Right ventricle myocardium superior (tissue), 1 donor: ENCODE results near the gene CLINT1. TPM values are rescaled to one million over a fixed set of nuclear protein-coding genes. Genes with fewer than 3 reads are reported as not detected.

Experiments used
- ATAC-seq: fragments of 200-7000 bp; cut with Tn5 transposase; one replicate; pipeline ENCODE4 v1.9.1; 2020; ENCODE audit warnings: mild to moderate bottlenecking; ENCODE audit not compliant: poor library complexity
- DNase-seq: peaks from one replicate; pipeline ENCODE4 v3.0.0-alpha.2; 2020
- intact Hi-C: fragments of 100-400 bp; cut with DNase I; formaldehyde crosslinking; loops from one replicate; pipeline ENCODE4 v1.11.2; 2022
- total RNA-seq: library from RNA; stranded (reverse); fragmentation: NEBNext Ultra II Directional; extraction: Animal tissue kit (Norgen Biotek cat#: 25700); gene quantifications from one replicate; pipeline ENCODE4 v1.2.1, GENCODE V29; 2021
- donor health status: DM: no; HTN: yes; CAD: no; lungs with severe emphysema.

The CLINT1 gene
- total RNA-seq, 1 donor from 2014 or later: 55.5 TPM

DNA sequence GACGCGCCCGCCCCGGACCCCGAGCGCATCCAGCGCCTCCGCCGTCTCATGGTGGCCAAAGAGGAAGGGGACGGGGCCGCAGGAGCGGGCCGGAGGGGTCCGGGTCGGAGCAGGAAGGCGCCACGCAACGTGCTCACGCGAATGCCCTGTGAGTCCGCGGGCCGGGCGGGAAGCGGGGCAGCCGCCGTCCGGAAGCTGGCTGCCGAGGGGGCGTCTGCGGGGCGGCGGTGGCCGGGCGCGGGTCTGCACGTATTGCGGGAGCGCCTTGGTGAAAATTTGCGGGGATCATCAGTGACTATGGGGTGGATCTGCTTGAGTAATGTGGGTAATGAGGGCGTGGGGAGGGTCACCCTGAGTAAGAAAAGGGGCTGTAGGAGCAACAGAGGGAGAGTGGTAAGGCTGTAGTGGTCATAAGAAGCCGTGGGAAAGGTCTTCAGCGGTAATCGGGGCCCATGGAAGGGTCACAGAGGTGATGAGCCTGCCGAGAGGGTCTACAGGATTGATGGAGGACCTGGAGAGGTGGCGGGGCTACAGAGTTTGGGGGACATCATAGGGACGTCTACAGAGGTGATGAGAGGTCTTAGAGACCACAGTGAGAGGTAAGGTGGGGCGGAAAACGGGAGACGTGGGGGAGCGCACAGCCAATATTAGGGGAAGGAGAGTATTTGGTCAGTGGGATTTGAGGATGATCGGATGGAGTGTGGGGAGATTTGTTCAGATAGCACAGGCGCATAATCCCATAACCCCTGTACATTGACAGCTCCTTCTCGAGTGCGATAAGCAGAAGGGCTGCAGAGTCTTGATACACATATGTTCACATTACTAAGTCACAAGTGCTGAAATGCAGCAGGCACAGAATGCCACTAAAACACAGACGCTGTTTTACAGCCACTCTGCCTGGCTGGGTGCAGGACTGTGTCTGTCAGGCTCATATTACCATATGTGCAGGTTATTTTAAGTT is 114.6 kb downstream of the CLINT1 start:
- intact Hi-C loops: loop anchor here (5.0 kb wide), 1 partner anchor 417 kb away; no protein-coding TSS in a partner anchor
- peak; percentile 3 for ATAC-seq
- DNase-seq: no peak

DNA sequence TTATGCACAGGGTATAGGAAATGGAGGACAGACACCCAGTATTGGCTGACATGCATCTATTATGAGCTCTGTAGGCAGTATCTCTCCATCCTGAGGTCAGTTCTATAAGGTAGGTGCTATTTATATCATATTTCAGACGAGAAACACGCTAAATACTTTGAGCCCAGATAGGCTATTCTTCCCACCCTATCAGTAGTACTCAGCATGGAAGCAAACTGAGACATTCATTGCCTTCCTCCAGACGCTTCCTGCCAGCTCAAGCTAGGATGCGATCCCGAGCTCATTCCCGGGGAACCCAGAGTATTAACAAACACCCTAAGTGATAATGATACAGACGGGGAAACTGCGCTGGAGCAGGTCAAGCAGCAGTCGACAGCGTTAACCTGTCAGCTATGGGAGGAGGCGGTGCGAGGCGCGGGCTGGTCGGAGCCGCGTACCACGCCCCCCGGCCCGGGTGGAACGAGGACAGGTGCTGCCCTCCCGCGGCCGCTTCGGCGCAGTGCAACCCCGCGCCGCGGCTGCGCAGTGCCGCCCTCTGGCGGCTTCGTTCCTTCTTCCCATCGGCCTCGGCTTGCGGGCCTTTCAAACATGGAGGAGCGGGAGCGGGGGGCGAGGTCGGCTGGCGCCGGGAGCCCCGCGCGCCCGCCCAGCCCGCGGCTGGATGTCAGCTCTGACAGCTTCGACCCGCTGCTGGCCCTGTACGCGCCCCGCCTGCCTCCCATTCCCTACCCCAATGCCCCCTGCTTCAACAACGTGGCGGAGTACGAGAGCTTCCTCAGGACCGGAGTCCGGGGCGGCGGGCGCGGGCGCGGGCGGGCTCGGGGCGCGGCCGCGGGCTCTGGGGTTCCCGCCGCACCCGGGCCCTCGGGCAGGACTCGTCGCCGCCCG is 115.5 kb downstream of the CLINT1 start, which contains the start of gene LSM11:
Gene LSM11 (plus strand): TSS at position 550 of the 888 bp plus-strand sequence. CDS start 39 bp downstream, at position 589.
- peak; percentile 97 for ATAC-seq
- intact Hi-C loops: loop anchor here (5.0 kb wide), 1 partner anchor 416 kb away; no protein-coding TSS in a partner anchor

DNA sequence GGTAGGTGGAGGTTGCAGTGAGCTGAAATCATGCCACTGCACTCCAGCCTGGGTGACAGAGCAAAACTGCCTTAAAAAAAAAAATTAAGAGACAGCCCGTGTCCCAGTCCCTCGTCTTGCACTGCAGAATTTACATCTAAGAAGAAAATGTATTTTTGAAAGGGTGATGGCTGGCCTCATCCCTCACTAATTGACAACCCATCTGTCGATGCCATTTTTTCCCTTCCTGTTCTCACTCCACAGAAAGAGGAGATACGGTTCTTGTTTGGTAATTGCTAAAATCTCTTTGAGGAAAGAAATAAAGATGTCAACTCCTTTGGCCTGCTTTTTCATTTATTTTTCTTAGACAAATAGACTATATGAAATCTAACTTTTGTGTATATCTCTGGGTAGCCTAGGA is 117.8 kb downstream of the CLINT1 start:
- ATAC-seq: no peak
- DNase-seq: no peak
- intact Hi-C loops: loop anchor here (5.0 kb wide), 1 partner anchor 414 kb away; no protein-coding TSS in a partner anchor

More for the DNA sequence above, 115.5 kb downstream of the CLINT1 start, which contains the start of gene LSM11:
- peak; percentile 94 for DNase-seq

DNA sequence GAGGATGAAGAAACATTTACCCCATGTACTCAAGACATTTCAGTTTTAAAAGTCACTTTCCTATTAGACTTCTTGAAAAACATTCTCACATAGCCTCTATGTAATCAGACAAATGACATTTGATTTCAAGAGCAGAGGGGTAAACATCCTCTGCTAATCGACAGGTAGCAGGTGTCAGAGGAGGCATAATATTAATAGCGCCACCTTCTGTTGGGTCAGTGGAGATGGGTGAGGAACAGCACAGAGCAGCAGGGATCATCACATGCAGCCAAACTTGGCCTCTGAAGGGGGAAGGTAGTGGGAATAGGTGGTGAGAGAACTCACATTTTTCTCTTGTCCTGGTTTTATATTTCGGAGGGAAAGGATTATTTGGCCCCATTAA is 118.7 kb downstream of the CLINT1 start:
- intact Hi-C loops: loop anchor here (5.0 kb wide), 1 partner anchor 413 kb away; no protein-coding TSS in a partner anchor
- ATAC-seq (no peak), DNase-seq (no peak)

DNA sequence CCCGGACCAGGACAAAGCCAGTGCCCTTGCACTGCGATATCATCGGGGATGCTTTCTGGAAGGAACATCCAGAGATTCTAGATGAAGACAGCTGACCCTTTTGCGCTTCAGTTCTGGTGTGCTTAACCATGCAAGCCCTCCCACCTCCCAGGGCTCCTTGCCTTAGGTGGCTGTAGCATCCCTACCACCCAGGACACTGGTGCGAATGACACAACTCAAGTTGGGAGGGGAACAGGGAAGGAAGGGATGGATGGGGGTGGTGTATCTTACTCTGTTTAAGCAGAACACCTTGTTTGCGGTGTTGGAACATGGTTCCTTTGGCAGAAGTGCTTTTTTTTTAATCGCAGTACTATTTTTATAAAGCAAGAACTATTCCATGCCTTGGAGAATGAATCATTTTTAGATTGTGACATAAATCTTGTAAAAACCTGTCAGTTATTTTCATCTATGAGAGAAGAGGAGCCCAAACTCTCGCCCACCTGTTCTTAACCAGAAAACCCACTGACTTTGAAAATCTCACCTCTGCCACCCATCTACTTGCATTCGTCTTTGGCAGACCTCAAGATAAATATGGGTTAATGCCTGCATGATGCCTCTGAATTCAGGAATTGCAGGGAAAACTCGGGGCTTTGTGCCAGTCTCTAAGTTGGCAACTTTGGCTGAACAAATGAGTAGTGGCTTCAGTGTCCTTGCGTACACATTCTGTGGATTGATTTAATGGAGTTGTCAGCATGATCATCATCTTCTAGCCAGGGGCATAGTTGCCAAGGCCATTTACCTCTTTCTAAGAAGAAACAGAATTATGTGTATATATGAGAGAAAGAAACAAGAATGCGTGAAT is 119.3 kb downstream of the CLINT1 start:
- intact Hi-C loops: loop anchor here (5.0 kb wide), 1 partner anchor 412 kb away; no protein-coding TSS in a partner anchor
- no peak for DNase-seq
- no peak for ATAC-seq

DNA sequence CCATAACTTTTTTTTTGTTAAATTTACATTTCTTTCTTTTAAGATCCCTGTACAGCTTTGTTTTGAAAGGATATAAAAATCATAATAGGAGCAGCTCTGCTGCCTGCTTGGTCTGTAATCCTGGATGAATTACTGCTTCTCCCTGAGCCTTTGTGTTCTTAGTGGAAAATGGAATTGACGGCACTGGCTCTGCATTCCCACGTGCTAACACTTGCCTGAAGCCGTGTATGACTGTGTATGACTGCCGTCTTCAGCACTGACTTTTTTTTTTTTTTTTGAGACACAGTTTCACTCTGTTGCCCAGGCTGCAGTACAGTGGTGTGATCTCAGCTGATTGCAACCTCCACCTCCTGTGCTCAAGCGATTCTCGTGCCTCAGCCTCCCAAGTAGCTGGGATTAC is 123.0 kb downstream of the CLINT1 start:
- intact Hi-C loops: no loop called here
- no peak for ATAC-seq
- no peak for DNase-seq

Other genes with a start within 250 kb of the CLINT1 start
- 0.13 TPM for gene SOX30, start 206.7 kb downstream of the CLINT1 start, total RNA-seq
- gene C5orf52, start 187.6 kb downstream of the CLINT1 start, total RNA-seq: not detected
- gene THG1L, start 127.7 kb downstream of the CLINT1 start, total RNA-seq: 4.1 TPM
- gene LSM11, start 115.4 kb downstream of the CLINT1 start, total RNA-seq: 1.3 TPM